Stomach smooth muscle (tissue), 2 donors: Measurements from ENCODE around the gene RTN4RL1.

Experiments
- H3K27ac ChIP-seq: one replicate; pipeline ENCODE4 v1.7.0; 2013; ENCODE audit warnings: mild to moderate bottlenecking, low read length, inconsistent platforms
- H3K27me3 ChIP-seq, 2 donors: one replicate each; pipeline ENCODE4 v1.7.0; 2013; ENCODE audit warnings: low read length in 2 of 2; ENCODE audit not compliant: insufficient read depth in 2 of 2, control insufficient read depth in 1 of 2
- H3K36me3 ChIP-seq, 2 donors: one replicate each; pipeline ENCODE4 v1.7.0; 2013; ENCODE audit warnings: low read length in 2 of 2; ENCODE audit not compliant: control insufficient read depth in 2 of 2, insufficient read depth in 2 of 2
- H3K4me1 ChIP-seq: one replicate; pipeline ENCODE4 v1.7.0; 2013; ENCODE audit warnings: low read length; ENCODE audit not compliant: control insufficient read depth, insufficient read depth
- H3K4me3 ChIP-seq, 2 donors: one replicate each; pipeline ENCODE4 v1.7.0; 2013; ENCODE audit warnings: low read length in 2 of 2
- H3K9ac ChIP-seq, 2 donors: one replicate each; pipeline ENCODE4 v1.7.0; 2013; ENCODE audit warnings: low read length in 2 of 2, mild to moderate bottlenecking in 1 of 2
- H3K9me3 ChIP-seq, 2 donors: one replicate each; pipeline ENCODE4 v1.7.0; 2013; ENCODE audit warnings: low read length in 2 of 2; ENCODE audit not compliant: control insufficient read depth in 2 of 2
- donor health status: healthy.
- donor health status: Pancreatic carcinoma.

RTN4RL1 gene

GRCh38 chr17:2059547-2060384 lies 34.6 kb upstream of the RTN4RL1 start:
- Histone ChIP-seq H3K27ac (peak overlapping the region; percentile 74), H3K9me3 (no peaks in the 10 kb centered on the region), H3K4me1 (peaks cover 53% of the 10 kb centered on the region), H3K27me3 (peaks cover 10 to 31% of the 10 kb centered on the region in 2 donors), H3K4me3 (peak overlapping the region in 1 of 2 donors; percentile 44), H3K9ac (peak overlapping the region; percentile 21 to 60), H3K36me3 (peaks cover 14 to 22% of the 10 kb centered on the region in 2 donors)

DNA sequence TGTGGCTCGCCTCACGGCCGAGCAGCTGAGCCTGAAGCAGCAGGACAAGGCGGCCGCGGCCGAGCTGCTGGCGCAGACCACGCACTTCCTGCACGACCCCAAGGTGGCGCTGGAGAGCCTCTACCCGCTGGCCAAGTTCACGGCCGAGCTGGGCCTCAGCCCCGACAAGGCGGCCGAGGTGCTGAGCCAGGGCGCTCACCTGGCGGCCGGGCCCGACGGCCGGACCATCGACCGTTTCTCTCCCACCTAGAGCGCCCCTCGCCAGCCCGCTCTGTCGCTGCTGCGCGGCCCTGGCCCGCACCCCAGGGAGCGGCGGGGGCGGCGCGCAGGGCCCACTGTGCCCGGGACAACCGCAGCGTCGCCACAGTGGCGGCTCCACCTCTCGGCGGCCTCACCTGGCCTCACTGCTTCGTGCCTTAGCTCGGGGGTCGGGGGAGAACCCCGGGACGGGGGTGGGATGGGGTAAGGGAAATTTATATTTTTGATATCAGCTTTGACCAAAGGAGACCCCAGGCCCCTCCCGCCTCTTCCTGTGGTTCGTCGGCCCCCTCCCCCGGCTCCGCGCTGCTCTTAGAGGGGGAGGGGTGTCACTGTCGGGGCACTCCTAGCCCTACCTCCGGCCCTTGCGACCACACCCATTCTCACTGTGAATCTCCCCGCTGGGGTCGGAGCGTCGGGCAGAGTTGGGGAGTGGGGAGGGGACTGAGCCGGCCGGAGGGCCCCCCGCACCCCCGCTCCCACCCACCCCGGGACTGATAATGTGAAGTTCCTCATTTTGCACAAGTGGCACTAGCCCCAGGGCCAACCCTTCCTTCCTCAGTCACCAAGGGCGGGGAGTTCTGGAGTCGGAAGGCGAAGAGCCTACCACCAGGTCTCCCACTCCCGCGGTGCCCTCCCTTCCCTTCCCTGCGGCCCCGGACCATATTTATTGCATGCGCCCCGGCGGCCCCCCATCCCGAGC lies 33.7 kb upstream of the RTN4RL1 start:
- peaks cover 5 to 13% of the 10 kb centered on the region in 2 donors for H3K36me3 ChIP-seq
- H3K27ac ChIP-seq: peak overlapping the region; percentile 74
- H3K9ac ChIP-seq: no peak overlapping the region
- no peaks in the 10 kb centered on the region for H3K9me3 ChIP-seq
- H3K27me3 ChIP-seq: peaks cover 14 to 35% of the 10 kb centered on the region in 2 donors
- peaks cover 59% of the 10 kb centered on the region for H3K4me1 ChIP-seq
- peak overlapping the region in 1 of 2 donors; percentile 63 for H3K4me3 ChIP-seq

GRCh38 chr17:2057760-2058585 lies 32.8 kb upstream of the RTN4RL1 start:
- Histone ChIP-seq H3K9ac (no peak overlapping the region), H3K36me3 (peaks cover 4 to 8% of the 10 kb centered on the region in 2 donors), H3K4me3 (peak overlapping the region; percentile 12 to 63), H3K4me1 (peaks cover 60% of the 10 kb centered on the region), H3K27me3 (peaks cover 15 to 44% of the 10 kb centered on the region in 2 donors), H3K9me3 (no peaks in the 10 kb centered on the region), H3K27ac (peak overlapping the region; percentile 31)

- Histone ChIP-seq H3K4me1 (peaks cover 56% of the 10 kb centered on the region), H3K9me3 (no peaks in the 10 kb centered on the region), H3K36me3 (peaks cover 4 to 7% of the 10 kb centered on the region in 2 donors), H3K4me3 (peak overlapping the region in 1 of 2 donors; percentile 63), H3K9ac (no peak overlapping the region), H3K27me3 (peaks cover 15 to 45% of the 10 kb centered on the region in 2 donors), H3K27ac (no peak overlapping the region)
These were observed 32.1 kb upstream of the RTN4RL1 start for GRCh38 chr17:2057175-2057759.

DNA sequence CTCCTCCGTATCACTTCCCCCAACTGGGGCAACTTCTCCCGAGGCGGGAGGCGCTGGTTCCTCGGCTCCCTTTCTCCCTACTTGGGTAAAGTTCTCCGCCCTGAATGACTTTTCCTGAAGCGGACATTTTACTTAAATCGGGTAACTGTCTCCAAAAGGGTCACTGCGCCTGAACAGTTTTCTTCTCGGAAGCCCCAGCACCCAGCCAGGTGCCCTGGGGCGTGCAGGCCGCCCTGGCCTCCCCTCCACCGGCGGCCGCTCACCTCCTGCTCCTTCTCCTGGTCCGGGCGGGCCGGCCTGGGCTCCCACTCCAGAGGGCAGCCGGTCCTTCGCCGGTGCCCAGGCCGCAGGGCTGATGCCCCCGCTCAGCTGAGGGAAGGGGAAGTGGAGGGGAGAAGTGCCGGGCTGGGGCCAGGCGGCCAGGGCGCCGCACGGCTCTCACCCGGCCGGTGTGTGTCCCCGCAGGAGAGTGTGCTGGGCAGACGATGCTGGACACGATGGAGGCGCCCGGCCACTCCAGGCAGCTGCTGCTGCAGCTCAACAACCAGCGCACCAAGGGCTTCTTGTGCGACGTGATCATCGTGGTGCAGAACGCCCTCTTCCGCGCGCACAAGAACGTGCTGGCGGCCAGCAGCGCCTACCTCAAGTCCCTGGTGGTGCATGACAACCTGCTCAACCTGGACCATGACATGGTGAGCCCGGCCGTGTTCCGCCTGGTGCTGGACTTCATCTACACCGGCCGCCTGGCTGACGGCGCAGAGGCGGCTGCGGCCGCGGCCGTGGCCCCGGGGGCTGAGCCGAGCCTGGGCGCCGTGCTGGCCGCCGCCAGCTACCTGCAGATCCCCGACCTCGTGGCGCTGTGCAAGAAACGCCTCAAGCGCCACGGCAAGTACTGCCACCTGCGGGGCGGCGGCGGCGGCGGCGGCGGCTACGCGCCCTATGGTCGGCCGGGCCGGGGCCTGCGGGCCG lies 31.4 kb upstream of the RTN4RL1 start:
- Histone ChIP-seq H3K9me3 (no peaks in the 10 kb centered on the region), H3K4me1 (peaks cover 53% of the 10 kb centered on the region), H3K9ac (peak overlapping the region in 1 of 2 donors; percentile 21), H3K4me3 (peak overlapping the region; percentile 31 to 67), H3K27ac (peak overlapping the region; percentile 46), H3K36me3 (peaks cover 4% of the 10 kb centered on the region in 2 donors), H3K27me3 (peaks cover 22 to 51% of the 10 kb centered on the region in 2 donors)

- Histone ChIP-seq H3K27ac (peak overlapping the region; percentile 46), H3K9ac (peak overlapping the region in 1 of 2 donors; percentile 50), H3K36me3 (no peaks in the 10 kb centered on the region), H3K4me1 (peaks cover 49% of the 10 kb centered on the region), H3K4me3 (peak overlapping the region; percentile 35 to 71), H3K9me3 (no peaks in the 10 kb centered on the region), H3K27me3 (peaks cover 20 to 61% of the 10 kb centered on the region in 2 donors)
These were observed 30.4 kb upstream of the RTN4RL1 start for GRCh38 chr17:2055292-2056205.

GRCh38 chr17:2054512-2055291 lies 29.6 kb upstream of the RTN4RL1 start, which contains the start of gene HIC1:
Gene HIC1 (plus strand): TSS chr17:2055103. CDS start chr17:2056691, 1,588 bp downstream.
- H3K4me1 ChIP-seq: peaks cover 41% of the 10 kb centered on the region
- H3K9me3 ChIP-seq: no peaks in the 10 kb centered on the region
- peak within 1 kb of the TSS; percentile 55 to 71 for H3K4me3 ChIP-seq
- peak within 1 kb of the TSS; percentile 46 for H3K27ac ChIP-seq
- H3K9ac ChIP-seq: peak within 1 kb of the TSS in 1 of 2 donors; percentile 50
- H3K27me3 ChIP-seq: peaks cover 20 to 64% of the 10 kb centered on the region in 2 donors
- no peaks in the 10 kb centered on the region for H3K36me3 ChIP-seq

DNA sequence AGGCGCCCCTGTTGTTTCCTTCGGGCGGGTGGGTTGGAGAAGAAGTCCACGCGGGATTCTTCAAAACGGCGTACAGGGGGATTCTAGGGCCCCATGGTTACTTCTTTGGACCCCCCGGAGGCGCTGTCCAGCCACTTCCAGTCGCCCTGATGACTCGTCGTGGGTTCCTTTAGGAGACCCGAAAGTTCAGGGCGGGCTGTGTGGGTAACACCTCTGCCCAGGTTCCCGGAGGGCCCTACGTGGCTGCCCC lies 29.1 kb upstream of the RTN4RL1 start:
- no peak overlapping the region for H3K9ac ChIP-seq
- peaks cover 20 to 69% of the 10 kb centered on the region in 2 donors for H3K27me3 ChIP-seq
- peak overlapping the region; percentile 55 to 71 for H3K4me3 ChIP-seq
- H3K36me3 ChIP-seq: no peaks in the 10 kb centered on the region
- peak overlapping the region; percentile 46 for H3K27ac ChIP-seq
- no peaks in the 10 kb centered on the region for H3K9me3 ChIP-seq
- H3K4me1 ChIP-seq: peaks cover 39% of the 10 kb centered on the region
